Measurements from ENCODE around the gene SGSM1.

SGSM1 gene

DNA sequence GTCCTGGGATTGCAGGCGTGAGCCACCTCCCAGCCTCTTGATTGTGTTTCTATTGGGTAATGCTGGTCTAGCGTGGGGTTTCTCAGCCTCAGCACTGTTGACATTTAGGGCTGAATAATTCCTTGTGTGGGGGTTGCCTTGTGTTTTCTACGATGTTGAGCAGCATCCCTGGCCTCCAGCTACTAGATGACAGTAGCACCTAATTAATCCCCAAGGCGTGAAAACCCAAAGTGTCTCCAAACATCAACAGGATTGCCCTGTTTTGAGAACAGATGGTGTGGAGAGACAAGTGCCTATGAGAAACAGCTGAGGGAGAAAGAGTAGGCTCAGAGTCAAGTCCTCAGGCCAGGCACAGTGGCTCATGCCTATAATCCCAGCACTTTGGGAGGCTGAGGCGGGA, 67.2 kb downstream of the SGSM1 start:
- no peaks in the 10 kb centered on the region; the same call in 1 of the 2 replicates for H4K20me1 ChIP-seq (ENCODE audit: insufficient read depth, low read length)
- H3K4me2 ChIP-seq (ENCODE audit: insufficient read depth, low read length) = no peak overlapping the region
- TF ChIP-seq, protein P1, sequence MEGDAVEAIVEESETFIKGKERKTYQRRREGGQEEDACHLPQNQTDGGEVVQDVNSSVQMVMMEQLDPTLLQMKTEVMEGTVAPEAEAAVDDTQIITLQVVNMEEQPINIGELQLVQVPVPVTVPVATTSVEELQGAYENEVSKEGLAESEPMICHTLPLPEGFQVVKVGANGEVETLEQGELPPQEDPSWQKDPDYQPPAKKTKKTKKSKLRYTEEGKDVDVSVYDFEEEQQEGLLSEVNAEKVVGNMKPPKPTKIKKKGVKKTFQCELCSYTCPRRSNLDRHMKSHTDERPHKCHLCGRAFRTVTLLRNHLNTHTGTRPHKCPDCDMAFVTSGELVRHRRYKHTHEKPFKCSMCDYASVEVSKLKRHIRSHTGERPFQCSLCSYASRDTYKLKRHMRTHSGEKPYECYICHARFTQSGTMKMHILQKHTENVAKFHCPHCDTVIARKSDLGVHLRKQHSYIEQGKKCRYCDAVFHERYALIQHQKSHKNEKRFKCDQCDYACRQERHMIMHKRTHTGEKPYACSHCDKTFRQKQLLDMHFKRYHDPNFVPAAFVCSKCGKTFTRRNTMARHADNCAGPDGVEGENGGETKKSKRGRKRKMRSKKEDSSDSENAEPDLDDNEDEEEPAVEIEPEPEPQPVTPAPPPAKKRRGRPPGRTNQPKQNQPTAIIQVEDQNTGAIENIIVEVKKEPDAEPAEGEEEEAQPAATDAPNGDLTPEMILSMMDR (IDR thresholded peaks at IDR 0.05; ENCODE audit: borderline replicate concordance, extremely low read depth, low read length, poor library complexity, severe bottlenecking) = no peak
- no peak for TF ChIP-seq EZH2 (IDR thresholded peaks at IDR 0.05; ENCODE audit: borderline replicate concordance, low read depth, low read length, severe bottlenecking)
- H2AFZ ChIP-seq (ENCODE audit: low read depth, low read length) = no peak overlapping the region
- no peak overlapping the region for H3K27ac ChIP-seq (ENCODE audit: low read length)
- ATAC-seq (ENCODE audit: insufficient read depth, low read depth) = no peak
- no peak for DNase-seq
- no peak overlapping the region for H3K4me3 ChIP-seq (ENCODE audit: low read depth in 1 of 2, low read length in 2 of 2)
- no peak overlapping the region for H3K9ac ChIP-seq (ENCODE audit: low read depth, low read length)
- H3K79me2 ChIP-seq (ENCODE audit: insufficient read depth, low read length) = no peaks in the 10 kb centered on the region
- H3K9me3 ChIP-seq (ENCODE audit: insufficient read depth, low read length, severe bottlenecking) = peaks cover 3% of the 10 kb centered on the region
- H3K4me1 ChIP-seq (ENCODE audit: insufficient read depth, low read length) = no peaks in the 10 kb centered on the region
- H3K36me3 ChIP-seq (ENCODE audit: insufficient read depth, low read length) = no peaks in the 10 kb centered on the region
- H3K27me3 ChIP-seq (ENCODE audit: insufficient read depth, low read length, poor library complexity) = no peaks in the 10 kb centered on the region

DNA sequence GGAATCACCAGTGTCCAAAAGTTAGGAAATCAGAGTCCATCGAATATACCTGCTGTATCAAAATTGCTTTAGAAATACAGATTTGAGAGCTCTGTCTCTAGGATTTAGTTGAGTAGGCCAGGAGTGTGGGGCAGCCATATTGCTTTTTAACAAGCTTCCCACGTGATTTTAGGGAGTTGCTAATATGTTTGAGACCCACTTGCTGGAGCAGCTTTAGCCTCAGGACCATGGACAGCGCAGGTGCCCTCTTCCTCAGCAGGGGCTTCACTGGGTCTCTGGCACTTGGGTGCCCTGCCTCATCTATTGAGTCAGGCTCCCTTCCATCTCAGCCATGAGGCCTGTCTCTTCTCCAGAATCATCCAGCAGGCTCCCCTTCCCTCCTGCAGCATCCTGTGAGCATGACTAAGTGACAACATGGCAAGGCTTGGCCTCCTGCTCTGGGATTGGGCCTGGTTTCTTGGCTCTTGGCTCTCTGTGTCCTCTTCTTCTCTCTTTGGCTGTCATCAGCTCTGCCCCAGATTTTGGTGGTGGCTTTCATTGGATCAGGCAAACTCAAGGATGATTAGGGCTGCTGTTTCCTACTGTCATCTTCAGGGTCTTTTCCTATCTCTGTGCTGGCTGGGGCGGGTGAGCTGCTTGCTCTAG, 70.0 kb downstream of the SGSM1 start:
- Histone ChIP-seq H3K27me3 (ENCODE audit: insufficient read depth, low read length, poor library complexity) (no peaks in the 10 kb centered on the region), H3K27ac (ENCODE audit: low read length) (no peak overlapping the region), H3K4me3 (ENCODE audit: low read depth in 1 of 2, low read length in 2 of 2) (no peak overlapping the region), H3K79me2 (ENCODE audit: insufficient read depth, low read length) (no peaks in the 10 kb centered on the region), H4K20me1 (ENCODE audit: insufficient read depth, low read length) (no peaks in the 10 kb centered on the region; the same call in 1 of the 2 replicates), H2AFZ (ENCODE audit: low read depth, low read length) (no peak overlapping the region), H3K9me3 (ENCODE audit: insufficient read depth, low read length, severe bottlenecking) (peaks cover 3% of the 10 kb centered on the region), H3K9ac (ENCODE audit: low read depth, low read length) (no peak overlapping the region), H3K36me3 (ENCODE audit: insufficient read depth, low read length) (no peaks in the 10 kb centered on the region), H3K4me2 (ENCODE audit: insufficient read depth, low read length) (no peak overlapping the region), H3K4me1 (ENCODE audit: insufficient read depth, low read length) (no peaks in the 10 kb centered on the region)
- peak; percentile 83 for ATAC-seq (ENCODE audit: insufficient read depth, low read depth)
- TF ChIP-seq, protein P1 (IDR thresholded peaks at IDR 0.05; ENCODE audit: borderline replicate concordance, extremely low read depth, low read length, poor library complexity, severe bottlenecking) = no peak
- no peak for TF ChIP-seq EZH2 (IDR thresholded peaks at IDR 0.05; ENCODE audit: borderline replicate concordance, low read depth, low read length, severe bottlenecking)
- DNase-seq = peak; percentile 78

DNA sequence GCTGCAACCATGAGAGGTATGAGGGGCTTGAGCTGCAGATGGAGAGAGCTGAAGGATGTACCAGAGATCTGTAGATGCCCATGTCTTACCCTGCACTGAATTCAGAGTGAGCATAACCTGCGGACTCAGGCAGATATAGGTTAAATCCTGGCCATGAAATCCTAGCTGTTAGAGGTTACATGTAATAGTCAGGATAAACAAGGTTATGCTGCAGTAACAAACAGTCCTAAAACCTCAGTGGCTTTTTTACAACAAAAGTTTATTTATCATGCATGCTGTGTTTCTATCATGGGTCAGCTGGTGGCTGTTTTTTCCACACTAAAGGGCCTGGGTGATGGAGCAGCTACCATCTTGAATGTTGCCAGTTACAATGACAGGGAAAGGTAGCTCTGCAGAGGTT, 70.7 kb downstream of the SGSM1 start:
- H3K79me2 ChIP-seq (ENCODE audit: insufficient read depth, low read length) = no peaks in the 10 kb centered on the region
- H2AFZ ChIP-seq (ENCODE audit: low read depth, low read length) = no peak overlapping the region
- H3K4me1 ChIP-seq (ENCODE audit: insufficient read depth, low read length) = no peaks in the 10 kb centered on the region
- no peak overlapping the region for H3K27ac ChIP-seq (ENCODE audit: low read length)
- H4K20me1 ChIP-seq (ENCODE audit: insufficient read depth, low read length) = no peaks in the 10 kb centered on the region
- H3K4me3 ChIP-seq (ENCODE audit: low read depth in 1 of 2, low read length in 2 of 2) = no peak overlapping the region
- no peak overlapping the region for H3K9ac ChIP-seq (ENCODE audit: low read depth, low read length)
- DNase-seq (no peak), ATAC-seq (ENCODE audit: insufficient read depth, low read depth) (no peak)
- no peaks in the 10 kb centered on the region for H3K27me3 ChIP-seq (ENCODE audit: insufficient read depth, low read length, poor library complexity)
- H3K9me3 ChIP-seq (ENCODE audit: insufficient read depth, low read length, severe bottlenecking) = peaks cover 3% of the 10 kb centered on the region
- H3K4me2 ChIP-seq (ENCODE audit: insufficient read depth, low read length) = no peak overlapping the region
- no peak for TF ChIP-seq EZH2 (IDR thresholded peaks at IDR 0.05; ENCODE audit: borderline replicate concordance, low read depth, low read length, severe bottlenecking)
- TF ChIP-seq, protein P1 (IDR thresholded peaks at IDR 0.05; ENCODE audit: borderline replicate concordance, extremely low read depth, low read length, poor library complexity, severe bottlenecking) = no peak
- H3K36me3 ChIP-seq (ENCODE audit: insufficient read depth, low read length) = no peaks in the 10 kb centered on the region

Measured in DND-41 (cell line).